Spleen (tissue), 11 donors: ENCODE results near the gene WWTR1. TPM values are rescaled to one million over a fixed set of nuclear protein-coding genes. Genes with fewer than 3 reads are reported as not detected.

Source experiments
- DNase-seq: peaks from one replicate; pipeline ENCODE4 v3.0.0-alpha.2; 2020
- H3K27ac ChIP-seq, 8 donors: fragments of 200-600 bp; sonication (generic) in 7 of 8; 1 replicate in 4 of 8; 2 replicates in 4 of 8; pipeline versions ENCODE4 v1.5.0 to v1.8.0; 2016 to 2021; ENCODE audit warnings: inconsistent platforms in 4 of 8, mild to moderate bottlenecking in 4 of 8, moderate library complexity in 1 of 8
- H3K27me3 ChIP-seq, 7 donors: fragments of 200-600 bp; sonication (generic) in 6 of 7; replicated peaks in 1 of 7; 1 replicate in 4 of 7; 2 replicates in 3 of 7; pipeline versions ENCODE4 v1.5.0 to v1.8.0; 2016 to 2021; ENCODE audit warnings: inconsistent platforms in 3 of 7, mild to moderate bottlenecking in 1 of 7
- H3K36me3 ChIP-seq, 6 donors: fragments of 200-600 bp; sonication (generic) in 5 of 6; 1 replicate in 4 of 6; 2 replicates in 2 of 6; pipeline versions ENCODE4 v1.5.0 to v1.8.0; 2016 to 2021; ENCODE audit warnings: inconsistent platforms in 2 of 6
- H3K4me1 ChIP-seq, 6 donors: fragments of 200-600 bp; sonication (generic) in 5 of 6; 1 replicate in 3 of 6; 2 replicates in 3 of 6; pipeline versions ENCODE4 v1.5.0 to v1.8.0; 2016 to 2021; ENCODE audit warnings: inconsistent platforms in 3 of 6
- H3K4me3 ChIP-seq, 8 donors: fragments of 200-600 bp; sonication (generic) in 7 of 8; 1 replicate in 4 of 8; 2 replicates in 4 of 8; pipeline versions ENCODE4 v1.5.0 to v1.8.0; 2016 to 2021; ENCODE audit warnings: inconsistent platforms in 4 of 8, mild to moderate bottlenecking in 4 of 8, moderate library complexity in 2 of 8
- H3K9me3 ChIP-seq, 8 donors: fragments of 200-600 bp; sonication (generic) in 7 of 8; 1 replicate in 4 of 8; 2 replicates in 4 of 8; pipeline versions ENCODE4 v1.5.0 to v1.8.0; 2016 to 2021; ENCODE audit warnings: inconsistent platforms in 4 of 8
- POLR2A ChIP-seq, 3 donors: fragments of 450-650 bp; IDR thresholded peaks; one replicate each; pipeline ENCODE4 v1.5.1; 2017; ENCODE audit warnings: antibody characterized with exemption in 3 of 3, mild to moderate bottlenecking in 1 of 3
- POLR2AphosphoS5 ChIP-seq, 3 donors: sonication (generic); formaldehyde crosslinking; IDR thresholded peaks; one replicate each; pipeline ENCODE4 v1.5.1; 2017; ENCODE audit warnings: antibody characterized with exemption in 3 of 3
- WGBS, 5 donors: extraction: QIAGEN DNeasy Blood & Tissue Kit in 3 of 5; methylation state at CpG; one replicate each; pipeline versions ENCODE4 v1.1.5 to v1.1.7; 2013 to 2018; 5-methylcytosine and 5-hydroxymethylcytosine counted together
- intact Hi-C: fragments of 100-400 bp; cut with DNase I; formaldehyde crosslinking; loops from one replicate; pipeline ENCODE4 v1.15.0; 2023; ENCODE audit warnings: low total_unique reads
- polyA plus RNA-seq, 3 donors: library from polyadenylated mRNA; stranded (reverse); fragments of 200-250 nt; gene quantifications; one replicate each; pipeline ENCODE4 v1.2.1, GENCODE V29; 2013
- total RNA-seq, 7 donors: library from RNA; depleted of rRNA in 3 of 7; stranded (reverse); fragments of >200 nt in 3 of 7; fragmentation: NEBNext Ultra II Directional in 4 of 7; extraction: Animal tissue kit (Norgen Biotek cat#: 25700) in 4 of 7; gene quantifications; one replicate each; pipeline versions ENCODE4 v1.1.0 to v1.2.1, GENCODE V29; 2016 to 2021
- TF ChIP-seq, protein P1 (sequence below), 11 experiments: fragments of 200-600 bp in 7 of 11; fragments of 450-650 bp in 4 of 11; sonication (generic) in 4 of 11; IDR thresholded peaks in 8 of 11; conservative IDR thresholded peaks in 3 of 11; 1 replicate in 7 of 11; 2 replicates in 4 of 11; pipeline versions ENCODE4 v1.4.0 to v1.8.0; 2016 to 2021; ENCODE audit warnings: antibody characterized with exemption in 11 of 11, inconsistent platforms in 4 of 11, mild to moderate bottlenecking in 1 of 11
- donor health status: healthy with polysubstance abuse.
- donor health status: DM: no; HTN: no; CAD: no; lungs with moderate emphysema.
- donor health status: DM: no; HTN: no; CAD: no.
- donor health status: Bipolar disorder and iron deficiency.
- donor health status: healthy.
- donor health status: DM: no; HTN: no; CAD: no.
- donor health status: DM: yes; HTN: yes; CAD: no.

The WWTR1 gene
- total and polyA plus RNA-seq, 10 donors = 8.4 to 70.6 (median 57.0) TPM

DNA sequence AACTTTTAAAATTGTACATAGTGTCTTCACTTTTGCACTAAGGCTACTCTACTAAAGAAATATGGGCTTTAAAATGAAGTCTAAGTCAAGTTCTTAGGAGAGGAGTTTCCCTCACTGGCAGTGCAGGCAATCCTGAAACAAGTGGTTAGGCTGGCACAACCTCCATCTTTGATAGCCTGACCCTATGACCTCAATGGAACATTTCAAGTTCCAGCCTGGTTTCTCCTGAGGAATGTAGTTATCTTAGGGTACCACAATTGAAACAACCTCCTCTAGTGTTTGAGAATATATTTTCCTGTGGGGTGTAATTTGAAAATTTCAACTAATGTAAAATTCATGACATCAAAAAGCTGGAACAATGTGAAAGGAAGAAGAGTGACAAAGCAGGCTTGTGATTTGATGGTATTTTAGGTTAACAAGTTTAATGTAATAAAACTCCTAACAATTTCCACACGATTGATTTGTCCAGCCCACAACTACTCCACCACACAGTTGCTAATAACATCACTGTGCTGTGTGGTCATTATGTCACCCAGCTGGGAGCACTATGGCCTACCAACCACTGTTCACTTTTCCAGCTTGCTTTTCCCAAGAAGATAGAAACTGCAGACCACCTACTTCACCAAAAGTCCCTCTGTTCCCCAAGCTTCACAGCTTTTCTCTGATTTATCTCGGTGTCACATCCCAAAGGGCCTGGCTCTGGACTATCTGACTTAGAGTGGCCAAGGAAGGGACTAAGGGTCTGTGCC lies 1.8 kb downstream of the WWTR1 start:
- H3K4me3 ChIP-seq = peak overlapping the region; percentile 37 to 76 (median 62)
- no peaks in the 10 kb centered on the region for H3K9me3 ChIP-seq
- no peak for DNase-seq
- no peaks in the 10 kb centered on the region for H3K36me3 ChIP-seq
- H3K27ac ChIP-seq = peak overlapping the region in 7 of 8 donors; percentile 51 to 94 (median 89)
- intact Hi-C loops = loop anchor here (10.0 kb wide), 1 partner anchor 121 kb away; no protein-coding TSS in a partner anchor
- WGBS, 5 donors = 43 to 70% (median 63%) methylated on average over 2 of the region's 2 CpGs
- TF ChIP-seq POLR2A (IDR thresholded peaks at IDR 0.05) (no peak), POLR2AphosphoS5 (IDR thresholded peaks at IDR 0.05) (no peak)
- TF ChIP-seq, protein P1, sequence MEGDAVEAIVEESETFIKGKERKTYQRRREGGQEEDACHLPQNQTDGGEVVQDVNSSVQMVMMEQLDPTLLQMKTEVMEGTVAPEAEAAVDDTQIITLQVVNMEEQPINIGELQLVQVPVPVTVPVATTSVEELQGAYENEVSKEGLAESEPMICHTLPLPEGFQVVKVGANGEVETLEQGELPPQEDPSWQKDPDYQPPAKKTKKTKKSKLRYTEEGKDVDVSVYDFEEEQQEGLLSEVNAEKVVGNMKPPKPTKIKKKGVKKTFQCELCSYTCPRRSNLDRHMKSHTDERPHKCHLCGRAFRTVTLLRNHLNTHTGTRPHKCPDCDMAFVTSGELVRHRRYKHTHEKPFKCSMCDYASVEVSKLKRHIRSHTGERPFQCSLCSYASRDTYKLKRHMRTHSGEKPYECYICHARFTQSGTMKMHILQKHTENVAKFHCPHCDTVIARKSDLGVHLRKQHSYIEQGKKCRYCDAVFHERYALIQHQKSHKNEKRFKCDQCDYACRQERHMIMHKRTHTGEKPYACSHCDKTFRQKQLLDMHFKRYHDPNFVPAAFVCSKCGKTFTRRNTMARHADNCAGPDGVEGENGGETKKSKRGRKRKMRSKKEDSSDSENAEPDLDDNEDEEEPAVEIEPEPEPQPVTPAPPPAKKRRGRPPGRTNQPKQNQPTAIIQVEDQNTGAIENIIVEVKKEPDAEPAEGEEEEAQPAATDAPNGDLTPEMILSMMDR (IDR thresholded peaks at IDR 0.05 in 8 of 11, conservative IDR thresholded peaks at IDR 0.05 in 3 of 11) = no peak
- peaks cover 0 to 57% (median 16%) of the 10 kb centered on the region in 7 donors for H3K27me3 ChIP-seq
- peaks cover 0 to 65% (median 34%) of the 10 kb centered on the region in 6 donors for H3K4me1 ChIP-seq

DNA sequence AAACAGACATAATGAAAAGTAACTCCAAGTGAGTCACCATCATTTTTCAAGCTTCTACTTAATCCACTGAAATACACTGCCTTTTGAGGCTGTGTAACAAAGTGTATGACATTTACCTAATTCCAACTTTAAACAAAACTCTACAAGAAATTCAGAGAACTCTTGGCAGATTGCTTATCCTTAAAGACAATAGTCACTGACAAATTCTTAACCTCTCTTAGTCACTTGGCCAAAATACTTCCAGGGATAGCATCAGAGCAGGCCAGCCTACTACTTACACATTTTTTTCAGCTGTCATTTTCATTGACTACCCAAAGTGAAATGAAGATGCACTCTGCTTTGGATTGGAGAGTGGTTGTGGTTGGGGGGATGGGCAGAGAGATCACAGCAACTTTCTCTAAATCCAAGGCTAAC lies 3.6 kb downstream of the WWTR1 start:
- intact Hi-C loops = loop anchor here (10.0 kb wide), 1 partner anchor 119 kb away; no protein-coding TSS in a partner anchor
- H3K27ac ChIP-seq = peak overlapping the region in 3 of 8 donors; percentile 10 to 92 (median 45)
- H3K4me3 ChIP-seq = peak overlapping the region in 5 of 8 donors; percentile 55 to 76 (median 64)
- TF ChIP-seq POLR2A (IDR thresholded peaks at IDR 0.05) (no peak), POLR2AphosphoS5 (IDR thresholded peaks at IDR 0.05) (no peak)
- TF ChIP-seq, protein P1 (IDR thresholded peaks at IDR 0.05 in 8 of 11, conservative IDR thresholded peaks at IDR 0.05 in 3 of 11) = no peak
- DNase-seq = no peak
- peaks cover 0 to 49% (median 16%) of the 10 kb centered on the region in 7 donors for H3K27me3 ChIP-seq
- H3K9me3 ChIP-seq = no peaks in the 10 kb centered on the region
- H3K36me3 ChIP-seq = no peaks in the 10 kb centered on the region
- H3K4me1 ChIP-seq = peaks cover 0 to 62% (median 36%) of the 10 kb centered on the region in 6 donors

DNA sequence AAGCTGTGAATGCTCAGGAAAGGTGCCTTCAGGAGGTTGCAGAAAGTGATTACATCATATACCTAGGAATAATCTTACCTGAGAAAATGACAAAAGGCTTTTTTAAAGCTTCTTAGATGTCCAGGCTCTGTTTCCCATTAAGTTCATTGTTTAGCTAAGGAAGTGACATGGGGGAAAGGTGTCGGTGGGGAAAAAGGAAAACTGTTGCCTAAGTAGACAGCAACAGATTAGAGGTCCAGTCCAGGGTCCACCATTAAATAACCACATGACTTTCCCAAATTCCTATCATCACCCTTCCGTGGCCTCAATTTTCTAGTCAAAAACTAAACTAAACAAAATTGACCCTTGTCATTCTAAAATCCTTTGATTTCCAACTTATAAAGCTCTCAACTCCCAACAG lies 4.3 kb downstream of the WWTR1 start:
- Histone ChIP-seq H3K27me3 (peaks cover 0 to 46% (median 12%) of the 10 kb centered on the region in 7 donors), H3K4me1 (peaks cover 0 to 62% (median 33%) of the 10 kb centered on the region in 6 donors), H3K9me3 (no peaks in the 10 kb centered on the region), H3K27ac (peak overlapping the region in 1 of 8 donors; percentile 45), H3K4me3 (peak overlapping the region in 5 of 8 donors; percentile 55 to 76 (median 64)), H3K36me3 (no peaks in the 10 kb centered on the region)
- TF ChIP-seq, protein P1 (IDR thresholded peaks at IDR 0.05 in 8 of 11, conservative IDR thresholded peaks at IDR 0.05 in 3 of 11) = no peak
- DNase-seq = no peak
- 53 to 82% (median 61%) methylated on average over 2 of the region's 2 CpGs for WGBS, 5 donors
- intact Hi-C loops = loop anchor here (10.0 kb wide), 1 partner anchor 119 kb away; no protein-coding TSS in a partner anchor

DNA sequence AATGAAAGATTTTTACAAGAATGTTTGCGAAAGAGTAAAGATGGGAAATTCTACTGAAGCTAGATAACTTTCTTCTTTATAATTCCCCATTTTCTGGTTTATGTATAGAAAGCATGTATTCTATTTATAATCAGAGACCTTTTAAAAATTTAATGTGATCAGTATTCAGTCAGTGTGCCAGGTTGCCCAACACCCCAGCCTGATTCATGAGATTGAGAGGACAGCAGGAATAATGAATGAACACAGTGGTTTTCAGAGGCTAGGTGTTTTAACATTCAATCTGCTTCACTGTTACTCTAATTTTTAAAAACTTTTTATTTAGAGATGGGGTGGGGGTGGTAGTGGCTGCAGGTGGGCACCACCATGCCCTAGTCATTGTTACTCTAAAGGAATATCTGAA lies 4.7 kb downstream of the WWTR1 start:
- TF ChIP-seq, protein P1 (IDR thresholded peaks at IDR 0.05 in 8 of 11, conservative IDR thresholded peaks at IDR 0.05 in 3 of 11) = no peak
- TF ChIP-seq POLR2AphosphoS5 (IDR thresholded peaks at IDR 0.05) = no peak
- intact Hi-C loops = loop anchor here (10.0 kb wide), 1 partner anchor 118 kb away; no protein-coding TSS in a partner anchor

More for the DNA sequence above, 4.7 kb downstream of the WWTR1 start:
- H3K36me3 ChIP-seq = no peaks in the 10 kb centered on the region
- WGBS, 5 donors = 97 to 100% (median 100%) methylated on average over 1 of the region's 1 CpG
- H3K4me3 ChIP-seq = peak overlapping the region in 1 of 8 donors; percentile 76
- H3K27me3 ChIP-seq = peaks cover 0 to 45% (median 8%) of the 10 kb centered on the region in 7 donors
- H3K27ac ChIP-seq = no peak overlapping the region
- no peaks in the 10 kb centered on the region for H3K9me3 ChIP-seq
- H3K4me1 ChIP-seq = peaks cover 0 to 62% (median 32%) of the 10 kb centered on the region in 6 donors
- DNase-seq = no peak
